IMR-90 (cell line): ENCODE measurements around the gene PLCL2. TPM values are rescaled to one million over a fixed set of nuclear protein-coding genes. Genes with fewer than 3 reads are reported as not detected.

Experiments used
- ATAC-seq: fragments of 200-7000 bp; cut with Tn5 transposase; 2 replicates; pipeline ENCODE4 v1.9.1; 2020; ENCODE audit warnings: low read depth, mild to moderate bottlenecking, moderate library complexity
- BruUV-seq: library from RNA; stranded (reverse); fragments of 400-500 nt; replicated peaks from 2 replicates; lab custom pipeline; 2021; lab: Mats Ljungman, UMichigan
- CTCF ChIA-PET: fragments of 300-600 bp; formaldehyde crosslinking; extraction: SDS; loops from one replicate; lab custom pipeline; 2021; ENCODE audit warnings: antibody characterized with exemption; lab: Yijun Ruan, JAX
- POLR2A ChIA-PET: fragments of 300-600 bp; sonication (Branson Sonifier 250); formaldehyde crosslinking; loops from one replicate; lab custom pipeline; 2022; ENCODE audit warnings: antibody characterized with exemption; ENCODE audit not compliant: unreplicated experiment; lab: Charles Lee
- DNase-seq: peaks from one replicate; pipeline ENCODE4 v3.0.0; 2013
- H2AFZ ChIP-seq: replicated peaks from 2 replicates; pipeline ENCODE3; 2013; ENCODE audit warnings: low read length, mild to moderate bottlenecking; ENCODE audit not compliant: poor library complexity
- H2AK5ac ChIP-seq: 2 replicates; pipeline ENCODE4 v1.6.1; 2013; ENCODE audit warnings: low read depth, low read length, inconsistent platforms
- H2AK9ac ChIP-seq: replicated peaks from 2 replicates; pipeline ENCODE3; 2013; ENCODE audit warnings: mild to moderate bottlenecking, low read depth, low read length, moderate library complexity; ENCODE audit not compliant: poor library complexity
- H2BK120ac ChIP-seq: 2 replicates; pipeline ENCODE4 v1.6.1; 2013; ENCODE audit warnings: low read depth, low read length, inconsistent platforms
- H2BK15ac ChIP-seq: 3 replicates; pipeline ENCODE4 v1.6.1; 2013; ENCODE audit warnings: low read depth, low read length, inconsistent platforms
- H2BK20ac ChIP-seq: 2 replicates; pipeline ENCODE4 v1.6.1; 2013; ENCODE audit warnings: low read depth, mild to moderate bottlenecking, inconsistent platforms, low read length, moderate library complexity
- H2BK5ac ChIP-seq: 2 replicates; pipeline ENCODE4 v1.6.1; 2013; ENCODE audit warnings: mild to moderate bottlenecking, low read depth, low read length, inconsistent platforms; ENCODE audit not compliant: poor library complexity, severe bottlenecking
- H3K14ac ChIP-seq: replicated peaks from 2 replicates; pipeline ENCODE4 v1.6.1; 2013; ENCODE audit warnings: low read depth, low read length, inconsistent platforms
- H3K18ac ChIP-seq: 2 replicates; pipeline ENCODE4 v1.6.1; 2013; ENCODE audit warnings: low read depth, low read length, control low read depth
- H3K23ac ChIP-seq: 2 replicates; pipeline ENCODE4 v1.6.1; 2013; ENCODE audit warnings: low read depth, low read length, inconsistent platforms
- H3K27ac ChIP-seq: 2 replicates; pipeline ENCODE4 v1.5.1; 2013; ENCODE audit warnings: mild to moderate bottlenecking, control low read depth, low read length; ENCODE audit not compliant: insufficient read depth
- H3K27me3 ChIP-seq: 2 replicates; pipeline ENCODE4 v1.6.1; 2013; ENCODE audit warnings: low read length; ENCODE audit not compliant: control insufficient read depth, insufficient read depth
- H3K36me3 ChIP-seq: 2 replicates; pipeline ENCODE4 v1.6.1; 2013; ENCODE audit warnings: low read length, mixed read lengths; ENCODE audit not compliant: control insufficient read depth, insufficient read depth
- H3K4ac ChIP-seq: 2 replicates; pipeline ENCODE4 v1.6.1; 2013; ENCODE audit warnings: low read depth, low read length, inconsistent platforms
- H3K4me1 ChIP-seq: 2 replicates; pipeline ENCODE4 v1.6.1; 2013; ENCODE audit warnings: low read length, mixed read lengths; ENCODE audit not compliant: control insufficient read depth, insufficient read depth
- H3K4me2 ChIP-seq: 2 replicates; pipeline ENCODE4 v1.6.1; 2013; ENCODE audit warnings: low read depth, mild to moderate bottlenecking, control low read depth, low read length, moderate library complexity
- H3K4me3 ChIP-seq: 2 replicates; pipeline ENCODE4 v1.5.1; 2013; ENCODE audit warnings: low read depth, mild to moderate bottlenecking, control low read depth, low read length, moderate library complexity; ENCODE audit not compliant: insufficient read depth
- H3K56ac ChIP-seq: 2 replicates; pipeline ENCODE4 v1.6.1; 2013; ENCODE audit warnings: low read length, inconsistent platforms; ENCODE audit not compliant: insufficient read depth; ENCODE audit errors: extremely low read depth
- H3K79me1 ChIP-seq, 2 experiments: 2 replicates each; pipeline ENCODE4 v1.6.1; 2013; ENCODE audit warnings: low read length in 2 of 2, inconsistent platforms in 1 of 2, low read depth in 1 of 2
- H3K9ac ChIP-seq: 2 replicates; pipeline ENCODE4 v1.6.1; 2013; ENCODE audit warnings: low read depth, low read length, control low read depth
- H3K9me1 ChIP-seq: 2 replicates; pipeline ENCODE4 v1.6.1; 2013; ENCODE audit warnings: low read length, inconsistent platforms; ENCODE audit not compliant: insufficient read depth
- H3K9me3 ChIP-seq: 2 replicates; pipeline ENCODE4 v1.6.1; 2013; ENCODE audit warnings: low read length; ENCODE audit not compliant: control insufficient read depth, insufficient read depth
- H4K20me1 ChIP-seq: 2 replicates; pipeline ENCODE4 v1.6.1; 2013; ENCODE audit warnings: low read length, inconsistent platforms; ENCODE audit not compliant: insufficient read depth
- H4K5ac ChIP-seq: 2 replicates; pipeline ENCODE4 v1.6.1; 2013; ENCODE audit warnings: mild to moderate bottlenecking, low read depth, low read length, control low read depth
- H4K8ac ChIP-seq, 2 experiments: 2 replicates each; pipeline ENCODE4 v1.6.1; 2013; ENCODE audit warnings: low read depth in 2 of 2, low read length in 2 of 2, control low read depth in 1 of 2, inconsistent platforms in 1 of 2
- H4K91ac ChIP-seq: 2 replicates; pipeline ENCODE4 v1.6.1; 2013; ENCODE audit warnings: low read depth, low read length, inconsistent platforms; ENCODE audit not compliant: insufficient read depth
- BHLHE40 ChIP-seq: fragments of 150-350 bp; IDR thresholded peaks from 2 replicates; pipeline ENCODE4 v1.6.1; 2016; ENCODE audit warnings: mild to moderate bottlenecking, low read depth, low read length
- CEBPB ChIP-seq: IDR thresholded peaks from 2 replicates; pipeline ENCODE4 v1.6.1; 2012; ENCODE audit warnings: low read depth, low read length, improper control_type of control experiment
- CHD1 ChIP-seq: IDR thresholded peaks from 2 replicates; pipeline ENCODE4 v1.6.1; 2012; ENCODE audit warnings: low read depth, low read length, improper control_type of control experiment
- FOS ChIP-seq: fragments of 150-350 bp; IDR thresholded peaks from 2 replicates; pipeline ENCODE4 v1.6.1; 2016; ENCODE audit warnings: low read depth, low read length
- MAFK ChIP-seq: IDR thresholded peaks from 2 replicates; pipeline ENCODE4 v1.6.1; 2012; ENCODE audit warnings: low read depth, low read length, improper control_type of control experiment
- MAZ ChIP-seq: IDR thresholded peaks from 2 replicates; pipeline ENCODE4 v1.6.1; 2012; ENCODE audit warnings: low read depth, mild to moderate bottlenecking, low read length, improper control_type of control experiment, moderate library complexity, borderline replicate concordance
- MXI1 ChIP-seq: IDR thresholded peaks from 2 replicates; pipeline ENCODE4 v1.6.1; 2012; ENCODE audit warnings: low read depth, mild to moderate bottlenecking, low read length, moderate library complexity, borderline replicate concordance
- NFE2L2 ChIP-seq: fragments of 150-350 bp; IDR thresholded peaks from 2 replicates; pipeline ENCODE4 v1.6.1; 2016; ENCODE audit warnings: low read depth, mild to moderate bottlenecking, low read length
- POLR2A ChIP-seq: IDR thresholded peaks from 2 replicates; pipeline ENCODE4 v1.6.1; 2012; ENCODE audit warnings: mild to moderate bottlenecking, low read depth, low read length
- RAD21 ChIP-seq: IDR thresholded peaks from 2 replicates; pipeline ENCODE4 v1.6.1; 2012; ENCODE audit warnings: low read length, improper control_type of control experiment
- RCOR1 ChIP-seq: IDR thresholded peaks from 2 replicates; pipeline ENCODE4 v1.6.1; 2012; ENCODE audit warnings: mild to moderate bottlenecking, low read length, improper control_type of control experiment; ENCODE audit not compliant: insufficient replicate concordance
- RFX5 ChIP-seq: IDR thresholded peaks from 2 replicates; pipeline ENCODE4 v1.8.0; 2012; ENCODE audit warnings: low read depth, mild to moderate bottlenecking, low read length, moderate library complexity
- SMC3 ChIP-seq: fragments of 150-350 bp; IDR thresholded peaks from 2 replicates; pipeline ENCODE4 v1.6.1; 2016; ENCODE audit warnings: low read depth, mild to moderate bottlenecking, antibody characterized with exemption, low read length, moderate library complexity
- WGBS, 2 experiments: methylation state at CpG; one replicate each; pipeline versions ENCODE4 v1.1.5 to v1.1.7; 2013; ENCODE audit warnings: missing lambda C conversion rate in 2 of 2; ENCODE audit not compliant: insufficient read length in 1 of 2; ENCODE audit errors: extremely low coverage in 2 of 2; 5-methylcytosine and 5-hydroxymethylcytosine counted together
- dilution Hi-C: fragments of 300-500 bp; cut with HindIII; formaldehyde crosslinking; loops from one replicate; pipeline ENCODE4 v1.14.3; 2018; ENCODE audit warnings: low sequenced_read_pairs; ENCODE audit not compliant: unreplicated experiment
- in situ Hi-C: fragments of 300-500 bp; cut with MboI; formaldehyde crosslinking; loops from 3 replicates; pipeline ENCODE4 v1.14.3; 2019; ENCODE audit warnings: low sequenced_read_pairs, inconsistent platforms, mixed read lengths
- intact Hi-C: fragments of 100-400 bp; cut with micrococcal nuclease; formaldehyde crosslinking; loops from 2 replicates; pipeline ENCODE4 v1.10.0; 2022
- polyA plus RNA-seq, 3 experiments: library from polyadenylated mRNA; depleted of rRNA; stranded (reverse); fragments of >200 nt; gene quantifications; 2 replicates each; pipeline ENCODE4 v1.2.3, GENCODE V29; 2012; ENCODE audit warnings: low replicate concordance in 1 of 3
- total RNA-seq: library from RNA; depleted of rRNA; stranded (reverse); fragments of >200 nt; gene quantifications from 2 replicates; pipeline ENCODE4 v1.2.3, GENCODE V29; 2012
- TF ChIP-seq, protein P1 (sequence below): fragments of 150-350 bp; IDR thresholded peaks from 2 replicates; pipeline ENCODE4 v1.6.1; 2017; ENCODE audit warnings: mild to moderate bottlenecking, antibody characterized with exemption, low read length, low read depth
- TF ChIP-seq, protein P2 (sequence below): conservative IDR thresholded peaks from 2 replicates; pipeline ENCODE4 v1.5.1; 2012; ENCODE audit warnings: mild to moderate bottlenecking, low read depth, low read length, improper control_type of control experiment
- TF ChIP-seq, protein P3 (sequence below): fragments of 150-350 bp; IDR thresholded peaks from 2 replicates; pipeline ENCODE4 v1.6.1; 2016; ENCODE audit warnings: low read depth, mild to moderate bottlenecking, low read length, moderate library complexity, borderline replicate concordance

The PLCL2 gene
- total and polyA plus RNA-seq, 2 of the 4 experiments (the other 2 are of a cell fraction), result 0.92 to 3.8 TPM

DNA sequence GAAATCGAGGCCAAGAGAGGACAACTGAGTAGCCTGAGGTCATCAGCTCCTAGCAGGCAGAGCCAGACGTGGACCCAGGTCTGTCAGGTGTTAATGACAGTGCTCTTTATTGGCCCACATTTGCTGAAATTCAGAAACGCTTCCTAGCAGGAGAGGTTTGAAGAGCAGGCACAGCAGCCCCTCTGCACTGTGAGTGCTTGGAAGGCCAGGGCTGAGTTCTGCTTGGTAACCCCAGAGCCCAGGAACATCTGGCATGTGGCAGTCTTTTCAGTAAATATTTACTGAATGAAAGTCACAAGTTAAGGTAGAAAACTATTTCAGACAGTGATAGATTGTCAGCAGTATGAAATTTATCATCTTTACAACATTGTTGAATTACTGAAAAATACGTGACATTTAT lies 102.4 kb downstream of the PLCL2 start:
- Histone ChIP-seq H2AK5ac (no peak overlapping the region), H3K4me1 (no peaks in the 10 kb centered on the region), H3K14ac (no peak overlapping the region), H2AFZ (no peak overlapping the region), H2BK20ac (no peak overlapping the region), H3K18ac (no peak overlapping the region), H2BK15ac (no peak overlapping the region), H2BK5ac (no peak overlapping the region), H4K8ac (no peak overlapping the region), H3K4me3 (no peak overlapping the region), H4K5ac (no peak overlapping the region), H3K79me1 (no peaks in the 10 kb centered on the region), H3K9me1 (no peaks in the 10 kb centered on the region), H2BK120ac (no peak overlapping the region), H3K36me3 (no peaks in the 10 kb centered on the region), H3K27me3 (no peaks in the 10 kb centered on the region), H2AK9ac (no peak overlapping the region), H3K9me3 (no peaks in the 10 kb centered on the region), H3K4me2 (no peak overlapping the region), H3K4ac (no peak overlapping the region), H3K9ac (no peak overlapping the region), H3K27ac (no peak overlapping the region), H4K20me1 (no peaks in the 10 kb centered on the region), H3K56ac (no peak overlapping the region), H3K23ac (no peak overlapping the region), H4K91ac (no peak overlapping the region)
- no peak for TF ChIP-seq RCOR1
- TF ChIP-seq CEBPB, result no peak
- no peak for TF ChIP-seq RAD21
- TF ChIP-seq CHD1, result no peak
- TF ChIP-seq, protein P1, sequence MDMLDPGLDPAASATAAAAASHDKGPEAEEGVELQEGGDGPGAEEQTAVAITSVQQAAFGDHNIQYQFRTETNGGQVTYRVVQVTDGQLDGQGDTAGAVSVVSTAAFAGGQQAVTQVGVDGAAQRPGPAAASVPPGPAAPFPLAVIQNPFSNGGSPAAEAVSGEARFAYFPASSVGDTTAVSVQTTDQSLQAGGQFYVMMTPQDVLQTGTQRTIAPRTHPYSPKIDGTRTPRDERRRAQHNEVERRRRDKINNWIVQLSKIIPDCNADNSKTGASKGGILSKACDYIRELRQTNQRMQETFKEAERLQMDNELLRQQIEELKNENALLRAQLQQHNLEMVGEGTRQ, result no peak
- TF ChIP-seq MAZ, result no peak
- TF ChIP-seq POLR2A, result no peak
- TF ChIP-seq, protein P2, sequence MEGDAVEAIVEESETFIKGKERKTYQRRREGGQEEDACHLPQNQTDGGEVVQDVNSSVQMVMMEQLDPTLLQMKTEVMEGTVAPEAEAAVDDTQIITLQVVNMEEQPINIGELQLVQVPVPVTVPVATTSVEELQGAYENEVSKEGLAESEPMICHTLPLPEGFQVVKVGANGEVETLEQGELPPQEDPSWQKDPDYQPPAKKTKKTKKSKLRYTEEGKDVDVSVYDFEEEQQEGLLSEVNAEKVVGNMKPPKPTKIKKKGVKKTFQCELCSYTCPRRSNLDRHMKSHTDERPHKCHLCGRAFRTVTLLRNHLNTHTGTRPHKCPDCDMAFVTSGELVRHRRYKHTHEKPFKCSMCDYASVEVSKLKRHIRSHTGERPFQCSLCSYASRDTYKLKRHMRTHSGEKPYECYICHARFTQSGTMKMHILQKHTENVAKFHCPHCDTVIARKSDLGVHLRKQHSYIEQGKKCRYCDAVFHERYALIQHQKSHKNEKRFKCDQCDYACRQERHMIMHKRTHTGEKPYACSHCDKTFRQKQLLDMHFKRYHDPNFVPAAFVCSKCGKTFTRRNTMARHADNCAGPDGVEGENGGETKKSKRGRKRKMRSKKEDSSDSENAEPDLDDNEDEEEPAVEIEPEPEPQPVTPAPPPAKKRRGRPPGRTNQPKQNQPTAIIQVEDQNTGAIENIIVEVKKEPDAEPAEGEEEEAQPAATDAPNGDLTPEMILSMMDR, result no peak
- no peak for TF ChIP-seq SMC3
- TF ChIP-seq RFX5, result no peak
- no peak for TF ChIP-seq BHLHE40
- TF ChIP-seq MAFK, result no peak
- TF ChIP-seq FOS, result no peak
- no peak for TF ChIP-seq NFE2L2
- TF ChIP-seq, protein P3, sequence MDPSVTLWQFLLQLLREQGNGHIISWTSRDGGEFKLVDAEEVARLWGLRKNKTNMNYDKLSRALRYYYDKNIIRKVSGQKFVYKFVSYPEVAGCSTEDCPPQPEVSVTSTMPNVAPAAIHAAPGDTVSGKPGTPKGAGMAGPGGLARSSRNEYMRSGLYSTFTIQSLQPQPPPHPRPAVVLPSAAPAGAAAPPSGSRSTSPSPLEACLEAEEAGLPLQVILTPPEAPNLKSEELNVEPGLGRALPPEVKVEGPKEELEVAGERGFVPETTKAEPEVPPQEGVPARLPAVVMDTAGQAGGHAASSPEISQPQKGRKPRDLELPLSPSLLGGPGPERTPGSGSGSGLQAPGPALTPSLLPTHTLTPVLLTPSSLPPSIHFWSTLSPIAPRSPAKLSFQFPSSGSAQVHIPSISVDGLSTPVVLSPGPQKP, result no peak
- no peak for TF ChIP-seq MXI1
- in situ Hi-C loops, result no loop called here
- intact Hi-C loops, result no loop called here
- CTCF ChIA-PET, result no interaction called here
- dilution Hi-C loops, result no loop called here
- no TSS peak for BruUV-seq
- POLR2A ChIA-PET, result no interaction called here
- ATAC-seq (no peak), DNase-seq (no peak)
- WGBS, 2 experiments, result 17% methylated on average over 2 of the region's 4 CpGs; no CpG with 5 or more reads in 1 of the 2 experiments
